NCI-H187 treated with DMSO at 0.1 percent for 48 hours (cell line): Measurements from ENCODE around the gene IZUMO1.
"Not testable (repeated sequence)": the region's sequence is repeated elsewhere in the genome, so short reads cannot be mapped to it uniquely, and the experiment has no call there.

Experiments
- DNase-seq: peaks from one replicate; lab custom pipeline; 2025; lab: John Stamatoyannopoulos, UW

IZUMO1 gene

DNA sequence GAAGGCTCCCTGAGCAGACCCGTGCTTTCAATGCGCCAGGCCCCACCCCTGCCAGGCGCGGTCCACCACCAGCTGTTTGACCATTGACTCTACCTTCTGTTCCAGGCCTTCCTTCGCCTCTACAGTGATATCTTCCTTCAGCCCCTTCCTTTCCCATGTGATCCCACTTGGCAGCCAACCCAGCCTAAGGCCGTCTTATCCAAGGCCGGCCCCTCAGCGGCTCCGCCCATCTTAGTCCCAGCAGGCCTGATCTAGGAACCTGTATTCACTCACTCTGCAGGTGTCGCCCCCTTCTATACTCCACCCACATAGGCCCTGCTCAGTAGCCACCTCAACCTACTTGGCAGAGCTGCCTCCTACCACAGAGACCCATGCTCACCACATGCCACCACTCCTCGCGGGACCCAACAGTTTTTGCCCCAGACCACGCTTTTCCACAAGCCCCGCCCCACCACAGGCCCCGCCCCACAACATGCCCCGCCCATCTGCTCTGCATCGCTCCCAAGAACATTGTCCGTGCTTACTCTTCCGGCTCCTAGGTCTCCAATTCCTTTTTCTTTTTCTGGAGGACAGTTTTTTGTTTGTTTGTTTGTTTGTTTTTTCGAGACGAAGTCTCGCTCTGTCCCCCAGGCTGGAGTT lies 9.2 kb downstream of the IZUMO1 start:
- no peak for DNase-seq

DNA sequence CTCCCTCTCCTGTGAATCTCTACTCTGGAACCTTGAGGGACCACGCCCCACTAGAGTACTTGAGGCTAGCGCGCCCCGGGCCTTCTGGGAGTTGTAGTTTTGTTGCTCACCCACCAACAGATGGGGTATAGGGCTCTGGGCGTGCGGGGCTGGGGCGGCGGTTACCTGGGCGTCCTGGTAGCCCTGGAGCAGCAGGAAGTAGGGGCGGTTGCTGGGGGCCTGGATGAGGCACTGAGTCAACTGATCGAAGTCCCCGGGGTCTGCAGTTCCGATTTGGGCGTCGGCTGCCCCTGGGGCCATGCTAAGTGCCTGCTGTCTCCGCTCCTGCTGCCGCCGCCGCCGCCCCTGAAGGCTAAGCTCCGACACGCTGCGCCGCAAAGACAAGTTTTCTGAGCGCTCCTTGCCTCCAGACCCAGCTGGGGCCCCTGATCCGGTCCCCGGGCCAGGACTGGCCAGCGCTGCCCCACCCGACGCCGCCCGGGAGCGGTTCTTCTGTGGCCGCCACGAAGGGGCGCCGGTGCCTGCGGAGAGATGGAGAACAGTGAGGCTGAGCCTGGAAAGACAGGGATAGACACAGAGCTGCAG lies 11.6 kb downstream of the IZUMO1 start:
- peak; percentile 85 for DNase-seq

DNA sequence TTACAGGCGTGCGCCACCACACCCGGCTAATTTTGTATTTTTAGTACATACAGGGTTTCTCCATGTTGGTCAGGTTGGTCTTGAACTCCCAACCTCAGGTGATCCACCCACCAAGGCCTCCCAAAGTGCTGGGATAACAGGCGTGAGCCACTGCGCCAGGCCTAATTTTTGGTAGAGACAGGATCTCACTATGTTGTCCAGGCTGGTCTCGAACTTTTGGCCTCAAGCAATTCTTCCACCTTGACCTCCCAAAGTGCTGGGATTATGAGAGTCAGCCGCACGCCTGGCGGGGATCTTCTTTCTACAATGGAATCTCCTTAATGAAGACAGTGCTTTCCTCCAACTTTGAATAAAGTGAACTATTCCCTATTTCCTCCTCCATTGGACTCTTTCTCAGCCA lies 12.1 kb downstream of the IZUMO1 start:
- no peak for DNase-seq

DNA sequence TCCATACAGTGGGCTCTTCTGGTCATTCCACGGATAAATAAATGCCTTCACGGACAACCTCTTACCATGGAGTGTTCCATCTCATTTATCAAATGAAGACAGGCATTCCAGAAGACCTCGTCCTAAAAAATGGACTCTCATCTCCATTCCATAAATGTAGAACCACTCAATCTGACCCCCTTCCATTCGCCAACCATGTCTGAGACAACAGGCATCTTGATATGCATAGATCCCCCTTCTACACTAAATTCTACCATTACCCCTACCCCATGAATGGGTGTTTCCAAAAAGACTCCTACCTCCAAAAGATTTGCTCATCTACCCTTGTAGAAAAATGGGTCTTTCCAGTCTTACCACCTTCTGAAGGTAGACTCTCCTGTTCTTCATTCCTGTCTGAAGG lies 15.3 kb downstream of the IZUMO1 start:
- no peak for DNase-seq

DNA sequence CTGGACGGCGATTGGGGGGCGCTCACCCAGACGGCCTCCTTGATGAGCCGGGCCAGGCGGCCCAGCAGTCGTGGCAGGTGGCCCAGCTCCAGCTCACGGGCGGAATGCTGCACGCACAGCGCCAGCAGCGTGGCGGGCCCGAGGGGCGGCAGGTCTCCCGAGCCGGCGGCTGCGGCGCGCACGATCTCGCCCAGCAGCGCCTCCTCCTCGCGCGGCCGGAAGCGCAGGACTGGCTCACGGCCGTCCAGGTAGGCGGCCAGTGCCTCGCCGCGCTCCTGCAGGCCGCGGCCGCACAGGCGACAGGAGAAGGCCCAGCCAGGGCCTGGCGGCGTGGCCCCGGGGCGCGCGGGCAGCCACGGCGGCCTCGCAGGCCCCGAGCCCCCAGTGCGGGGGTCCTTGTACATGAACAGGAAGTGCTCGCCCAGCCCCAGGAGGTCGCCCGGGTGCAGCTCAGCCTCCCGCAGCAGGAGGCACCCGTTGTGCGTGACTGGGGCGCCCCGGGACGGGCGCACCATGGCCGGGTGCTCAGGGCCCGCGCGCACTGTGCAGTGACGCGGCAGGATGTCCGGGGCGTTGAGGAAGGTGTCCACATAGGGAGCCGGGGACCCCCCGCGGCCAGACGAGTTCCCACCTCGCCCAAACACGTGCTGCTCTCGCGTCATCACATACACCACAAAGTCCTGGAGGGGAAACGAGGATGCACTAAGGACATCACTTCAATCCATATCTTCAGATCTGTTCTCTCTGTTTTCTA lies 17.6 kb downstream of the IZUMO1 start:
- DNase-seq, result no peak

DNA sequence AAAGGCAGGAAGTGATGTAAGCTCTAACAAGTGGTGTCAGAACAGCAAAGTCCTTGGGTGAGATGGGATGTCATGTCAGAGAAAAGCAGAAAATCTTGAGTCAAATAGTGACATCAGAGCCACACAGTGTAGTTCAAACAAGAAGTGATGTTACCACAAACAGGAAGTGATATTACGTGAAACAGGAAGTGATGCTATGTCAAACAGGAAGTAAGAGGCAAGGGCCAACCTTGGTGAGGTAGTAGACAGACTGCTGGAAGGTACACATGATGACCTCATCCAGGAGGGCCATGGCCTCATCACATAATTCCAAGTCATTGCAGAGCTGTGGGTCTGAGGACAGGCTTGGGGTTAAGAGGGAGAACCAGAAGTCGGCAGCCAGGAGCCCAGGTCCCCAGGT lies 20.2 kb downstream of the IZUMO1 start:
- DNase-seq, result no peak

DNA sequence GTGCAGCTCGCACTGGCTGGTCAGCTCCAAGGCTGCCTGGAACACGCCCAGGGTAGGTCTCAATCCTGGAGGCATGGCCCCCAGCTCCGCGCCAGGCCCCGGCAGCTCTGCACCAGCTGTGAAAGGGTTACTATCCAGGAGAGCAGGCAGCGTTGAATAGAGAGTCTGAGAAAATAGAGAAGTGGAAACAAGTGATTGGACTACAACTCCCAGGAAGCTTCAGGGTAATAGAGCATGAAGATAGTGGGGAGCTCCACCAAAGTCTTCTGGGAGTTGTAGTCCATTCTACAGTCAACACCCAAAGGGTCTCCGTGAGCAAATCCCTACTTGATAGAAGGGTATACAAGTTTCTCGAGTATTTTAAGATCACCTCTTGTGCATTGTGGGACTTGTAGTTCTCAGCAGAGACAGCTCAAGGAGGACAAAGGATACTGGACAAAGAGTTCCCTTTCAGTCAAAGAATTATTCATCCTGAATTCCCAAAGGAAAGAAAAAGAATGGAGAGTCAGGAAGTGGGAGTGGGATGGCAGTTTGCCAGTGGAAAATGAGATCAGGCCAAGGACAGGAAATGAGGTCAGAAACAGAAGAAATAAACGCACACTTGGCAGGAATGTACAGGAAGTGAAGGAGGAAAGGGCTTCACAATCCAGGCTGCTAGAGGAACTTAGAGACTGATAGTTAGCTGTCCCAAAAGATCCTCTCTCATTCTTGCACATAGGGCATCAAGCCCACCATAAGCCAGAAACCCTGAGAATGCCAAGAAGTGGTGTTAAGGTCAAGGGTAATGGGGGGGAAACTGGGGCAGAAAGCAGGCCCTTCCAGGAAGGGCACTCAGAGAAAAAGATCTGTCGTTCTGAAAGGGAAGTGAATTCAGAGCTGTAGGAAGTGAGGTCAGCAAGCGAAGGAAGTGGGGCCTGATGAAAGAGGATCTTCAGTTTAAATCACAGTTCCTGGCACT lies 21.6 kb downstream of the IZUMO1 start:
- no peak for DNase-seq

DNA sequence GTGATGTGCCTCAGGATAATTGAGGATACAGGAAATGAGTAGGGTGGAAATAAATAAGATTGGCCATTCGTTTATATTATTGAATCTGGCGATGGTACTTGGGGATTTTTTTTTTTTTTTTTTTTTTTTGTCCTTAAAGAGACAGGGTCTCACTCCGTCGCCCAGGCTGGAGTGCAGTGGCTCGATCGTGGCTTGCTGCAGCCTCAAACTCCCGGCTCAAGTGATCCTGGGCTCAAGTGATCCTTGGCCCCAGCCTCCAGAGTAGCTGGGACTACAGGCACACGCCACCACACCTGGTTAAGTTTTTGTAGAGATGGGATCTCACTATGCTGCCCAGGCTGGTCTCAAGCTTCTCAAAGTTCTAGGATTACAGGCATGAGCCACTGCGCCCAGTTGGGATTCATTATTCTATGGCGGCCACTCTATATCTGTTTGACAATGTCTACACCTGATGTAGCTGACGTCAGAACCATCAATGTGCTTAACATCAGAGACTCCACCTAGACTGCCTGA lies 24.5 kb downstream of the IZUMO1 start:
- DNase-seq, result no peak

DNA sequence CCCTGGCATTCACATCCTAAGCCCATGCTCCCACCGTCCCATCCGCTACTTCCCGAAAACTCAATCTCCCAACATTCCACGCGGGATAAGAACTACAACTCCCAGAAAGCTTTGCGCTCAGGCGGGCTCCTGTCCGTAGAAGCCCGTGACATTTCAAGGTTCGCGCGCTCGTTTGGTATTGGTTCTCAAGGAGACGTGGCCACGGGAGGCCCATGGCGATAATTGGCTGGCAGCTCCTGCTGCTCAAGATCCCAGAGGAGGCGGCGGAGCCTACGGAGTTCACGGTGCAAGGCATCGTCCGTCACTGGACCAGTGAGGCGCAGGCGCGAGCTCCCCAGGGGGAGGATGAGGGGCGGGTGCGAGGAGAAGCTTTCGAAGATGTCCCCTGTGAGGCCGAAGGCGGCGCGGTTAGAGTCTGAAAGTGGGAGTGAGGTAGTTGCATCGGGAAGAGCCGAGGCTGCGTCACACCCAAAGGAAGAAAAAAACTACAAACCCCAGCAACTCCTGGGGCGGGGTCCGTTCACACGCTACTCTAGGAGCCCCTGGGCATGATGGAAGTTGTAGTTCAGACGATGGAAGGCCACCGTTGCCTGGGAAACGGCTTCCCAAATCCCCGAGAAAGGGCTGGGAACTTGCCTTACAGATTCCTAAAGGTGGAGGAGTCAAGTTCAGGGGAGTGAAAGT lies 26.0 kb downstream of the IZUMO1 start:
- DNase-seq, result peak; percentile 98

DNA sequence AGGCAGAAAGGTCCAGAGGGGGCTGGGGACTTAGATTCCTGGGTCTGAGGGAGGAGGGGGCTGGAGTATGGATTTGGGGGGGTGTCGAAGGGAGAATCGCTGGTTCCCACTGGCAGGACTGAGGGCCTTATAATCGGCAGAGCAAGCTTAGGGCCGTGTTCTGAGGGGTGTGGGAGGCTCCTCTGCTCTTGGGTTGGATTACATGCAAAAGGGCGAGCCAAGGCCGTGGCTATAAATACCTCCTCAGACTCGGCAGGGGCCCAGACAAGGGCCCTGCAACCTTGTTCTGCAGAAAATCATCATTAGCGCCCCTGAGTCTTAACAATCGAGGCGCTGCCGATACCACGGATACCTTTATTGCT lies 26.5 kb downstream of the IZUMO1 start:
- DNase-seq, result no peak

DNA sequence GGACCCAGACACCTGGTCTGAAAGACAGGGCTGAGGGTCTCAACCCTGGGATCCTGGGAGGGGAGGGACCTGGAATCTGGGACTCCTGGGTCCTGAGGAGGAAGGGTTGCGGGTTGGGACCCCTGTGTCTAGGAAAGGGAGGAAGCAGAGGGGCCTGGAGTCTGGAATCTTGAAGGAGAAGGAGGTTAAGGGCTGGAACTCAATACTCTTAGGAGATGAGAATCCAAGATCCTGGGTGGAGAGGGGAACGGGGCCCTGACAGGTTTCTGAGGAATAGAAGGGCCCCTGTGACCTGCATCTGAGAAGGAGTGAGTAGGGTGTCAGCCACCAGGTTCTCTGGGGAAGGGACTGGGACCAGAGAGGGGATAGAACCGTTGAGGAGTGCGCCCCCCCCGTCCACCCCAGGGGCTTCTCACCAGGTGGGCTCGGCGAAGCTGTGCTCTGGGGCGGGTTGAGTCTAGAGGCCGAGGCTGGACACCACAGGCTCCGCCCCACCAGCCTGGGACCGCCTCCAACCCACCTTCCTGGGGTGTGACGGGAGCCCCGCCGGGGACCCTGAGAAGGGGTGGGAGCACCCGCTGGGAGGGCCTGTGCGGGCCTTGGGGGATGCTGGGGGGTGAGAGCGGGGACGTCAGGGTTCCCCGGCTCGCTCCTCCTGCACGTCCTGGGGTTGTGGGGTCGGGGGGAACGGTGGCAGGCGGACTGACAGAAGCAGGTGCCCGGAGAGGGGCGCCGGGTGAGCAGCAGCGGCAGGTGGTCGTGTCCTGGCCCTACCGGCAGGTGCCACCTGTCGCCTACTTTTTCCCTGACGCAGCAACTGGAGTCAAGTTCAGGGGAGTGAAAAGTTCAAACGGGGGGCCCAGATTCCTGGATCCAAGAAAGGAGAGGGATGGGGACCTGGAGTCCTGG lies 27.2 kb downstream of the IZUMO1 start, which contains the start of gene MAMSTR:
Gene MAMSTR (minus strand): TSS at position 463 of the 909 bp plus-strand sequence. CDS start 694 bp downstream, outside the sequence.
- DNase-seq, result no peak

DNA sequence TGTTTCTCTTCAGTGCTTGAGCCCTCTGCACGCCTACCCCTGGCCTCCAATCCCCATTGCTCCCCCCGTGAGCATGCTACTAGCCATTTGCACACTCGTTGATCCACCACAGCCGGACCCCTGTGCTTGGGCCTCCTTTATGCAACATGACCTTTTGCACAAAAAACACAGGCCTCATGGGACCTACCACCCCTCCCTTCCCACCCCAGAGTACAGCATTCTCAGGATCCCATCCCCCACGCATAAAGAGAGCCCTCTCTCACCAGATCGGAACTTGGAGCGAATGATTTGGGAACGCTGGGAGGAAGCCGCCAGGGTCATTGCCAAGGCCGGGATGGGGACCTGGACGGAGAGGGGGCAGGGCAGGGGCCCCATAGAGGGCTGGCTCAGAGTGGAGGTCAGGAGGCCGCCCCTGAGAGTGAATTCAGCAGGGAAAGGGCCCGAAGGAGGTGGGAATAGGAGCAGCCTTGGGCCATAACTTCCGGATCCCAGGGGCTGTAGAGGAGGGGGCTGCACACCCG lies 27.9 kb downstream of the IZUMO1 start:
- DNase-seq, result no peak

DNA sequence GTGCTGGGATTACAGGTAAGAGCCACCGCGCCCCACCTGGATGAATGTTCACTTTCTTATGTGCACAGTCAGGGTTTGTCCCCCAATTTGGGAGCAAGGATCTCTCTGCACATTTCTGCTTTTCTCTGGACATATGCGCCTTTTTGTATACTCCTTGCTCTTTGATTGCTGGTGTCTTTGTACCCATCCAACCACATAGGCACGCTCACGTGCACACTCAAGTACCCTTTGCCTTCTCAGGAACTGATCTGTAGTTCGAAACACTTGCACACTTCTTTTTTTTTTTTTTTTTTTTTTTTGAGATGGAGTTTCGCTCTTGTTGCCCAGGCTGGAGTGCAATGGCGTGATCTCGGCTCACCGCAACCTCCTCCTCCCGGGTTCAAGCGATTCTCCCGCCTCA lies 28.6 kb downstream of the IZUMO1 start:
- DNase-seq, result not testable (repeated sequence)

DNA sequence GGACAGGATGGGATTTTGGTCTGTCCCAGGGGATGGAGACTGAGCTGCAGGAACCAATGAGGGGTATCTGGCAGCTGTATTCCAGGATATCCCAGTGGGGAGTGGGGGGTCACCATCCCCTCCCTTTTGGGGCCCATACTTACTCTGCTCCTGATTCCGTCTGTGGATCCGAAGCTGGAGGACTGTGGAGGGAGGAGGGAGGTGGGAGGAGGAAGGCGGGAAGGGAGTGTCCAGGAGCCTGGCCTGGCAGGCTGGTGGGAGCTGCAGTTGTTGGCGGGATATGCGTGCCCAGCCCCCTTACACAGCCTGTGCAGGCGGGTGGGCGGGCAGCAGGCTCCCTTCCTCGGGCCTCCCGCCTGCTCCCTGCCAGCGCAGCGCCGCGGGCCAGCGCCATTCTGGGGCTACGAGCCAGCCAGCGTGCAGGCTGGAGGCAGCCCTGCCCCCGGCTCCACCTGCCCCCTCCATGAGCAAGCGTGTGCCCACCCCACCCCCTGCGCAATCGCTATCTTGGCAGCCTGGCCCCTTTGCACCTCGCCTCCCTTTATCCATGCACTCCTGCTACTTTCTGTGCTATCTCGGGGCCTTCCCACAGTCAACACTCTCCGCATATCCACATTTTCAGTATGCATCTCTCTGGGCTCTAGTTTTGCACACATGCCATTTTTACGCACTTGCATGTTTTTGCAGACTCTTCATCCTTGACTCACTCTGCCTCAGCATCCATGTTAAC lies 30.0 kb downstream of the IZUMO1 start:
- no peak for DNase-seq

DNA sequence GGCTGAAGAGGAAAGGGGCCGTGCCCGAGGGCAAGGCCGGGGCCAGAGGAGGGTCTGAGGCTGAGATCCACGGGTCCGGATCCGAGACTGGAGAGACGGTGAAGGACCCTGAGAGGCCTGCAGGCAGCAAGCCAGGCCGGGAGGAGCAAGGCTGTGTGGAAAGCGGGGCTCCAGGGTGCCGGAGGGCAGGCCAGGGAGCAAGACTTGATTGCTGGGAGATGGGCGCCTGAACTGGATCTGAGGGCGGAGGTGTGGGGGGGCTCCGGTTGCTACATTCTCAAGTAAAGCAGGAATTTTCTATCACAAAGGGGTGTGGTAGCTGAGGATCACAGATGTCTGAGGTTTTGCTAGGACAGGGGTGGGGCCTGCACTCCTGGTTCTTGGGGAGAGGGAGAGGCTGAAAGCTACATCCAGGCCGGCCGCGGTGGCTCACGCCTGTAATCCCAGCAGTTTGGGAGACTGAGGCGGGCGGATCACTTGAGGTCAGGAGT lies 31.0 kb downstream of the IZUMO1 start:
- no peak for DNase-seq

DNA sequence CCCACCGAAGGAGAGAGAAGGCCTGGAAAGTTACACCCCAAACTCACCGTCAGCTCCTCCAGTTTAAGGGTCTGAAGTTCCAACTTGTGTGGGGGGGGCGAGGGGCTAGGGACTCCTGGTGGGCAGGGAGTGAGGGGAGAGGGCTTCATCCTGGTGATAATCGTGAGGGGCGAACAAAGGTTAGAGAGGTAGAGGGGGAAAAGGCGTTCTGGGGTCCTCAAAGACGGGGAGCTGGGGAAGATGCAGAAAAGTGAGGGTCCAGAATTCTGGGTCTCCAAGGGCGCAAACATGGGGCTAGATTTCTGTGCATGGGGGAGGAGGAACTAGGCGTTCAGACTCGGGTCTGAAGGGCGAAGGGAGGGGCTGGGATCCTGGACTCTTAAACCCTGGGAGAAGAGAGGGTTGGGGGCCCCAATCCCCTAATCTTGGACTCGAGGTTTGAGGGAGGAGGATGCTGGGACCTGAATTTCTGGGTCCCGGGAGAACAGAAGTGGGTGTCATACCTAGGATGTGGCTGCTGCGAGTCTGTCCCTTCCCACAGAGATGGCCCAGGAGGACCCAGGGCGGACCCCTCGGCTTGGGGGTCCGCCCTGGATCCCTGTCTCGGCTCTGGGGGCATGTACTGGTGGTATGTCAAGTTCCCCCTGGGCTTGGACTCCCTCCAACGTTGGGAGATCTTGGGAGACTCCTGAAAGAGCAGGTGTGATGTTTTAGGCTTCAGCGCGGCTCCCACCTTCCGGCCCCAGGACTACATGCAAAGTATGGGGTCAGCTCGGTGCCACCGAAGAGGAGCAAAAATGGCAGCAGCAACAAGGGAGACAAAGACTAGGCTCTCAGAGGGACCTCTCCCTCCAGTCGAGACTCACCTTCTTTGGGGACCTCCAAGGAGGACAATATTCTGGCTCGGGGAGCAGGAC lies 31.7 kb downstream of the IZUMO1 start:
- no peak for DNase-seq

DNA sequence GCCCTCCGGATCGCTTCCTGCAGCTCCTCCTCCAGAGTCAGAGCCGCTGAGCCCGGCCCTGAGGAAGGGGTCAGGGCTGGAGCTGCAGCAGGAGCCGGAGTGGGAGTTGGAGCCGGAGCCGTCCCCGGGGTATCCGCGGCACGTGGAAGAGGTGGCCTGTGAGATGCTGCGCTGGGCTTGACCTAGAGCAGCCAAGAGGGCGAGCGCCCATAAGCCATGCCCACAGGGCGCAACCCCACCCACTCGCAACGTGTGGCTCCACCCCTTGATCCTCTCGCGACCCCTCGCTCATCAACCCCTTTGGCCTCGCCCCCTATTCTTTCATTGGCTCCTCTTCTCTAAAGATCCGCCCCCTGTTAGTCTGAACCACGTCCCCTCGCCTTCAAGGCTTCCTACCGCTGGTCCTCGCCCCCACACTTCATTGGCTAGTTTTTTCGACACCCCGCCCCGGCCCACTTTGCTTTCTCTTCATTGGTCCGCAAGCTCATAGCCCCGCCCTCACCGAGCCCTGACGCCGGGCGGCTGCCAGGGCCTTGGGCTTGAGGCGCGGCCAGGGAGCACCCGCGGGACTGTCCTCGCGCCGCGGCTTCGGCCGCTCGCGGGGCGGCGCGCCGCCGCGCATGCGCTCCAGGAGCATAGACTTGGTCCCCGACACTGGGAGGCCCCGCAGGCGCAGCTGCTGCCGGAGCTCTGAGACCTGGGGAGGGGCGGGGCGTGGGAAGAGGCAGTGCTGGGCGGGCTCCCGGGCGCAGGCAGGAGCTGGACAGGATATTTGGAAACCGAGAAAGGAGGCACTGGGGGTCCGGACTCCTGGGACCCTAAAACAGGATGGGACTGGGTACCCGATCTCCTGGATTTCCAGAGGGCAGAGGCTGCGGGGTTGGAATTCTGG lies 32.6 kb downstream of the IZUMO1 start:
- DNase-seq, result peak; percentile 99
